ENCODE measurements around the gene OR2C1. TPM values are rescaled to one million over a fixed set of nuclear protein-coding genes. Genes with fewer than 3 reads are reported as not detected.

OR2C1 gene
- total RNA-seq, 1 experiment from 2014 or later = not detected

GRCh38 chr16:3369073-3369472 lies 13.4 kb downstream of the OR2C1 start (continued):
- TF ChIP-seq ZSCAN18 (CRISPR knock-in tag; IDR thresholded peaks at IDR 0.05) (no peak), ZNF121 (CRISPR knock-in tag; IDR thresholded peaks at IDR 0.05) (no peak), NFE2L1 (CRISPR knock-in tag; IDR thresholded peaks at IDR 0.05) (no peak)

DNA sequence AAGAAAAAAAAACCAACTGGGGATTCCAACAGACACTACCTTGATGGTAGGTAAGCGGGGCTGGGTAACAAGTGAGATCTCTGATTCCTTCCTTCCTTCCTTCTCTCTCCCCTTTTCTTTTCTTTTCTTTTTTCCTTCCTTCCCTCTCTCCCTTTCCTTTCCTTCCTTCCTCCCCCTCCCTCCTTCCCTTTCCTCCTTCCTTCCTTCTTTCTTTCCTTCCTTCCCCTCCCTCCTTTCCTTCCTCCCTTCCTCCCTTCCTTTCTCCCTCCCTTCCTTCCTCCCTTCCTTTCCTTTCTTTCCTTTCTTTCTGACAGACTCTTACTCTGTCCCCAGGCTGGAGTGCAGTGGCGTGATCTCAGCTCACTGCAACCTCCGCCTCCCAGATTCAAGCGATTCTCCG lies 20.0 kb downstream of the OR2C1 start:
- POLR2A ChIA-PET = no interaction called here
- H3K36me3 Mint-ChIP-seq = peaks cover 15% of the 10 kb centered on the region
- H3K27me3 Mint-ChIP-seq (ENCODE audit: low read depth) = peaks cover 55% of the 10 kb centered on the region
- no peak for DNase-seq (ENCODE audit: low spot score)
- CTCF ChIA-PET = no interaction called here
- ATAC-seq = no peak
- H3K9me3 Mint-ChIP-seq = peaks cover 64% of the 10 kb centered on the region
- H3K4me1 Mint-ChIP-seq = no peaks in the 10 kb centered on the region
- no peak overlapping the region for H3K4me3 Mint-ChIP-seq
- no peak overlapping the region for H3K27ac Mint-ChIP-seq
- TF ChIP-seq, protein P1, sequence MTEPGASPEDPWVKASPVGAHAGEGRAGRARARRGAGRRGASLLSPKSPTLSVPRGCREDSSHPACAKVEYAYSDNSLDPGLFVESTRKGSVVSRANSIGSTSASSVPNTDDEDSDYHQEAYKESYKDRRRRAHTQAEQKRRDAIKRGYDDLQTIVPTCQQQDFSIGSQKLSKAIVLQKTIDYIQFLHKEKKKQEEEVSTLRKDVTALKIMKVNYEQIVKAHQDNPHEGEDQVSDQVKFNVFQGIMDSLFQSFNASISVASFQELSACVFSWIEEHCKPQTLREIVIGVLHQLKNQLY (CRISPR knock-in tag; IDR thresholded peaks at IDR 0.05) = no peak
- no peak for TF ChIP-seq SMAD4 (CRISPR knock-in tag; IDR thresholded peaks at IDR 0.05)
- no peak for TF ChIP-seq ZNF263 (CRISPR knock-in tag; IDR thresholded peaks at IDR 0.05; ENCODE audit: low read depth)
- no peak for TF ChIP-seq TCF7 (CRISPR knock-in tag; IDR thresholded peaks at IDR 0.05; ENCODE audit: low read depth)
- TF ChIP-seq HMGA2 (CRISPR knock-in tag; IDR thresholded peaks at IDR 0.05) = no peak
- TF ChIP-seq ZNF416 (CRISPR knock-in tag; IDR thresholded peaks at IDR 0.05) = no peak
- no peak for TF ChIP-seq ZNF396 (CRISPR knock-in tag; IDR thresholded peaks at IDR 0.05; ENCODE audit: borderline replicate concordance)
- TF ChIP-seq JAZF1 (CRISPR knock-in tag; IDR thresholded peaks at IDR 0.05) = no peak

- ChIA-PET CTCF (interaction anchor here (0.7 kb wide), 1 partner anchor 26 kb away, joined by 4 read pairs; no protein-coding TSS in a partner anchor), POLR2A (no interaction called here)
- TF ChIP-seq PRDM15 (CRISPR knock-in tag; IDR thresholded peaks at IDR 0.05) (no peak), MXD4 (CRISPR knock-in tag; IDR thresholded peaks at IDR 0.05; ENCODE audit: borderline replicate concordance) (no peak), ZNF317 (CRISPR knock-in tag; IDR thresholded peaks at IDR 0.05; ENCODE audit: borderline replicate concordance, low read depth) (no peak)
- TF ChIP-seq, protein P2, sequence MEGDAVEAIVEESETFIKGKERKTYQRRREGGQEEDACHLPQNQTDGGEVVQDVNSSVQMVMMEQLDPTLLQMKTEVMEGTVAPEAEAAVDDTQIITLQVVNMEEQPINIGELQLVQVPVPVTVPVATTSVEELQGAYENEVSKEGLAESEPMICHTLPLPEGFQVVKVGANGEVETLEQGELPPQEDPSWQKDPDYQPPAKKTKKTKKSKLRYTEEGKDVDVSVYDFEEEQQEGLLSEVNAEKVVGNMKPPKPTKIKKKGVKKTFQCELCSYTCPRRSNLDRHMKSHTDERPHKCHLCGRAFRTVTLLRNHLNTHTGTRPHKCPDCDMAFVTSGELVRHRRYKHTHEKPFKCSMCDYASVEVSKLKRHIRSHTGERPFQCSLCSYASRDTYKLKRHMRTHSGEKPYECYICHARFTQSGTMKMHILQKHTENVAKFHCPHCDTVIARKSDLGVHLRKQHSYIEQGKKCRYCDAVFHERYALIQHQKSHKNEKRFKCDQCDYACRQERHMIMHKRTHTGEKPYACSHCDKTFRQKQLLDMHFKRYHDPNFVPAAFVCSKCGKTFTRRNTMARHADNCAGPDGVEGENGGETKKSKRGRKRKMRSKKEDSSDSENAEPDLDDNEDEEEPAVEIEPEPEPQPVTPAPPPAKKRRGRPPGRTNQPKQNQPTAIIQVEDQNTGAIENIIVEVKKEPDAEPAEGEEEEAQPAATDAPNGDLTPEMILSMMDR (IDR thresholded peaks at IDR 0.05) = no peak
- TF ChIP-seq, protein P3, sequence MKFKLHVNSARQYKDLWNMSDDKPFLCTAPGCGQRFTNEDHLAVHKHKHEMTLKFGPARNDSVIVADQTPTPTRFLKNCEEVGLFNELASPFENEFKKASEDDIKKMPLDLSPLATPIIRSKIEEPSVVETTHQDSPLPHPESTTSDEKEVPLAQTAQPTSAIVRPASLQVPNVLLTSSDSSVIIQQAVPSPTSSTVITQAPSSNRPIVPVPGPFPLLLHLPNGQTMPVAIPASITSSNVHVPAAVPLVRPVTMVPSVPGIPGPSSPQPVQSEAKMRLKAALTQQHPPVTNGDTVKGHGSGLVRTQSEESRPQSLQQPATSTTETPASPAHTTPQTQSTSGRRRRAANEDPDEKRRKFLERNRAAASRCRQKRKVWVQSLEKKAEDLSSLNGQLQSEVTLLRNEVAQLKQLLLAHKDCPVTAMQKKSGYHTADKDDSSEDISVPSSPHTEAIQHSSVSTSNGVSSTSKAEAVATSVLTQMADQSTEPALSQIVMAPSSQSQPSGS (CRISPR knock-in tag; IDR thresholded peaks at IDR 0.05; ENCODE audit: borderline replicate concordance, low read depth) = no peak
- no peak overlapping the region for H3K4me3 Mint-ChIP-seq
- H3K4me1 Mint-ChIP-seq = no peaks in the 10 kb centered on the region
- no peak for ATAC-seq
- H3K27ac Mint-ChIP-seq = no peak overlapping the region
- no peak for DNase-seq (ENCODE audit: low spot score)
- peaks cover 37% of the 10 kb centered on the region for H3K36me3 Mint-ChIP-seq
- H3K9me3 Mint-ChIP-seq = peaks cover 86% of the 10 kb centered on the region
- H3K27me3 Mint-ChIP-seq (ENCODE audit: low read depth) = peaks cover 68% of the 10 kb centered on the region
These were observed 22.2 kb downstream of the OR2C1 start for GRCh38 chr16:3377917-3378316.

Measured in WTC11 (cell line).